Lower leg skin (tissue), 4 donors: ENCODE data around the gene ATF7IP. TPM values are rescaled to one million over a fixed set of nuclear protein-coding genes. Genes with fewer than 3 reads are reported as not detected.

Experiments
- DNase-seq, 2 donors: peaks; one replicate each; pipeline ENCODE4 v3.0.0-alpha.2; 2019; ENCODE audit warnings: low spot score in 2 of 2
- H3K4me3 ChIP-seq: fragments of 200-600 bp; sonication (generic); 2 replicates; pipeline ENCODE4 v1.5.1; 2017; ENCODE audit warnings: mild to moderate bottlenecking, low read depth; ENCODE audit not compliant: poor library complexity, severe bottlenecking
- CTCF ChIP-seq, 3 donors: fragments of 450-650 bp; IDR thresholded peaks; one replicate each; pipeline ENCODE4 v1.5.1; 2016; ENCODE audit warnings: antibody characterized with exemption in 3 of 3, mild to moderate bottlenecking in 3 of 3, moderate library complexity in 2 of 3
- POLR2A ChIP-seq, 2 donors: fragments of 450-650 bp; IDR thresholded peaks; one replicate each; pipeline ENCODE4 v1.6.1; 2016 to 2017; ENCODE audit warnings: antibody characterized with exemption in 2 of 2, mild to moderate bottlenecking in 1 of 2, moderate library complexity in 1 of 2
- WGBS, 2 donors: methylation state at CpG; one replicate each; pipeline ENCODE4 v1.1.5; 2018; 5-methylcytosine and 5-hydroxymethylcytosine counted together
- intact Hi-C: fragments of 100-400 bp; cut with DNase I; formaldehyde crosslinking; loops from one replicate; pipeline ENCODE4 v1.15.0; 2023; ENCODE audit warnings: low total_unique reads
- total RNA-seq, 4 donors: library from RNA; depleted of rRNA; stranded (reverse); fragments of >200 nt; gene quantifications; one replicate each; pipeline ENCODE4 v1.1.0, GENCODE V29; 2016

ATF7IP gene
- total RNA-seq, 4 donors from 2014 or later = 35.3 to 49.0 (median 42.4) TPM

GRCh38 chr12:14452336-14452735, 86.9 kb downstream of the ATF7IP start:
- TF ChIP-seq CTCF (IDR thresholded peaks at IDR 0.05) (no peak), POLR2A (IDR thresholded peaks at IDR 0.05) (no peak)
- 90 to 91% methylated on average over 4 of the region's 4 CpGs for WGBS, 2 donors
- no peak overlapping the region for H3K4me3 ChIP-seq
- DNase-seq = no peak
- intact Hi-C loops = no loop called here

GRCh38 chr12:14452865-14453264, 87.4 kb downstream of the ATF7IP start:
- 61 to 63% methylated on average over 1 of the region's 1 CpG for WGBS, 2 donors
- no peak for DNase-seq
- intact Hi-C loops = no loop called here
- no peak for TF ChIP-seq POLR2A (IDR thresholded peaks at IDR 0.05)
- TF ChIP-seq CTCF (IDR thresholded peaks at IDR 0.05) = no peak
- no peak overlapping the region for H3K4me3 ChIP-seq

GRCh38 chr12:14454098-14454907, 88.8 kb downstream of the ATF7IP start:
- TF ChIP-seq POLR2A (IDR thresholded peaks at IDR 0.05) = no peak
- TF ChIP-seq CTCF (IDR thresholded peaks at IDR 0.05) = no peak
- WGBS, 2 donors = 88 to 90% methylated on average over 2 of the region's 2 CpGs
- DNase-seq = no peak
- intact Hi-C loops = no loop called here
- no peak overlapping the region for H3K4me3 ChIP-seq

- WGBS, 2 donors = 91 to 92% methylated on average over 5 of the region's 5 CpGs
- intact Hi-C loops = no loop called here
- no peak overlapping the region for H3K4me3 ChIP-seq
- no peak for DNase-seq
- no peak for TF ChIP-seq CTCF (IDR thresholded peaks at IDR 0.05)
- no peak for TF ChIP-seq POLR2A (IDR thresholded peaks at IDR 0.05)
Measured at GRCh38 chr12:14460212-14460841, 94.8 kb downstream of the ATF7IP start.

GRCh38 chr12:14471497-14471896, 106.0 kb downstream of the ATF7IP start:
- TF ChIP-seq POLR2A (IDR thresholded peaks at IDR 0.05) (no peak), CTCF (IDR thresholded peaks at IDR 0.05) (no peak)
- intact Hi-C loops = no loop called here
- no peak overlapping the region for H3K4me3 ChIP-seq
- WGBS, 2 donors = 96 to 100% methylated on average over 1 of the region's 1 CpG
- DNase-seq = no peak
